ENCODE measurements around the gene ADCY1.
"Not testable (repeated sequence)": the region's sequence is repeated elsewhere in the genome, so short reads cannot be mapped to it uniquely, and the experiment has no call there.

GRCh38 chr7:45768516-45769394, 194.6 kb downstream of the ADCY1 start:
- TF ChIP-seq CTCF (conservative IDR thresholded peaks at IDR 0.05): peak; percentile 36
- TF ChIP-seq EZH2 (IDR thresholded peaks at IDR 0.05; ENCODE audit: low read depth): not testable (repeated sequence)
